AG09309 (cell line): Measurements from ENCODE around the gene MYBBP1A.
"Not testable (repeated sequence)": the region's sequence is repeated elsewhere in the genome, so short reads cannot be mapped to it uniquely, and the experiment has no call there.

ENCODE experiments used
- DNase-seq: peaks from one replicate; pipeline ENCODE4 v3.0.0-alpha.2; 2010; ENCODE audit warnings: low read depth
- H3K4me3 ChIP-seq: 2 replicates; pipeline ENCODE4 v1.5.1; 2011; ENCODE audit warnings: mild to moderate bottlenecking, low read depth, low read length, moderate library complexity; ENCODE audit not compliant: control insufficient read depth
- TF ChIP-seq, protein P1 (sequence below): IDR thresholded peaks from 2 replicates; pipeline ENCODE4 v1.5.1; 2011; ENCODE audit warnings: mild to moderate bottlenecking, low read depth, low read length, inconsistent platforms; ENCODE audit not compliant: insufficient read depth, control insufficient read depth; ENCODE audit errors: missing control alignments

The MYBBP1A gene

DNA sequence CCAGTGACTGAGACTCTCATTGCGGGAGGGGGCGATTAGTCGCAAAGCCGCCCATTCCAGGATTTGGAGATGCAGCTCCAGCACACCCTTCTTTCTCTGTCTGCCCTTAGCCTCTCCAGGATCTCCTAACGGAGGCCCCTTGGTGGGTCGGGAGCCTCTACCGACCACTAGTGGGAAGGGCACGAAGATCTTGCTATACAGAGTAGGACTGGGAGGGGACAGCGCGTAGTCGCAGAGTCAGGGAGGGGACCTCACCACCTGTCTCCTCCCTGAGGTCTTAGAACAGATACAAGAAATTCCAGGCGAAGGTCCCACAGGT lies 28.6 kb upstream of the MYBBP1A start:
- no peak for DNase-seq
- TF ChIP-seq, protein P1, sequence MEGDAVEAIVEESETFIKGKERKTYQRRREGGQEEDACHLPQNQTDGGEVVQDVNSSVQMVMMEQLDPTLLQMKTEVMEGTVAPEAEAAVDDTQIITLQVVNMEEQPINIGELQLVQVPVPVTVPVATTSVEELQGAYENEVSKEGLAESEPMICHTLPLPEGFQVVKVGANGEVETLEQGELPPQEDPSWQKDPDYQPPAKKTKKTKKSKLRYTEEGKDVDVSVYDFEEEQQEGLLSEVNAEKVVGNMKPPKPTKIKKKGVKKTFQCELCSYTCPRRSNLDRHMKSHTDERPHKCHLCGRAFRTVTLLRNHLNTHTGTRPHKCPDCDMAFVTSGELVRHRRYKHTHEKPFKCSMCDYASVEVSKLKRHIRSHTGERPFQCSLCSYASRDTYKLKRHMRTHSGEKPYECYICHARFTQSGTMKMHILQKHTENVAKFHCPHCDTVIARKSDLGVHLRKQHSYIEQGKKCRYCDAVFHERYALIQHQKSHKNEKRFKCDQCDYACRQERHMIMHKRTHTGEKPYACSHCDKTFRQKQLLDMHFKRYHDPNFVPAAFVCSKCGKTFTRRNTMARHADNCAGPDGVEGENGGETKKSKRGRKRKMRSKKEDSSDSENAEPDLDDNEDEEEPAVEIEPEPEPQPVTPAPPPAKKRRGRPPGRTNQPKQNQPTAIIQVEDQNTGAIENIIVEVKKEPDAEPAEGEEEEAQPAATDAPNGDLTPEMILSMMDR = peak; percentile 15
- H3K4me3 ChIP-seq = no peak overlapping the region

DNA sequence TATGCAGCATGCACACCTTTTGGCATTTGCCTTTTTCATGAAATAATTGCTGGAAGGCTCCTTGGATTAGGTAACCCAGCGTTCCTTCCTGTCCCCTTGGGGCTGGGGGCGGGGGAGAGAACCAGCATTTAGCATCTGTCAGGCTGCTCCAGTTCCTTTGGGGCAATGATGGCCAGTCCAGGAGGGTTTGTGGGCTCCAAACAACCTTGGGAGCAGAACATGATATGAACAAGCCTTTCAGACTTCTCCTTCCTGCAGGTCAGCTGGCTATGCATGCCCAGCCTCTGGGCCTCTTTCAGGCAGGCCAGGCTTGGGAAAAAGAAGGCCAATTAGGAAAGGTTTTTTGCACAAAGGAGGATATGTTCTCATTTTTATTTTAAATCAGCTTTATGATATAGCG lies 28.0 kb upstream of the MYBBP1A start:
- TF ChIP-seq, protein P1 = no peak
- DNase-seq = no peak
- H3K4me3 ChIP-seq = no peak overlapping the region

DNA sequence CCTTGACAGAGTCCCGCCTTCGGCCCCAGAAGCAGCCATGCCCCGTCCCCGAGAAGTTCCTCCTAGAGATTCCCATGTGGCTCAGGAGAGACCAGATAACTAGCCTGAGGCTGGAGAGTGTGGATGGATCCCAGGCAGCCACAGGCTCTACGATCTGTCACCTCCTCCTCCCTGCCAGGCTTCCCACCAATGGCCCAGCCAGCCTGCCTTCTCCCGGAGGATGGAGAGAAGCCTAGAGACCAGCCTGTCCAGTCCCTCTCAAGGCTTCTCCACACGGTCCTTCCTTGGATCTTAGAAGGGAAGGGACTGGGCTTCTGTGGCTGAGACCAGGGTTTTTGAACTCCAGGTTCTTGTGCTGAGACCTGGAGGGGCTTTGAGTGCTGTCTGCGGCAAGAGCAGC lies 27.5 kb upstream of the MYBBP1A start:
- TF ChIP-seq, protein P1 = no peak
- no peak overlapping the region for H3K4me3 ChIP-seq
- no peak for DNase-seq

DNA sequence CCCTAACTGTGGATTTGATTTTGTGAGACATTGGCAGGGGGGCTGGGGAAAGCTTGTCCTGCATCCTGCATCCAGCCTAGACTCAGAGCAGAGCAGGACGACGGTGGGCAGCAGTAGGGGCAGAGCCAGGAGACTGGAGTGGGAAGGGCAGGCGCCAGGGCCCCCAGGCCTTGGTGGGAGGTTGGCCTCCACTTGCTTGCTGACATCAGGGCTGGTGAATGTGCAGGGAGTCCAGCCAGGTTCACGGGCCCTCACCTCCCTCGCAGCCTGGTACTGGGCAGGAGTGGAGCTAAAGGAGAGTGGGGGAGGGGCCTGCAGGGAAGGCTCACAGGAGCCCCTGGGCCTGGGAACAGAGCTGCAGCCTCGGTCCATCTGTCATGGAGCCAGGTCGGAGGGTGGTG lies 26.9 kb upstream of the MYBBP1A start:
- no peak overlapping the region for H3K4me3 ChIP-seq
- DNase-seq = no peak
- TF ChIP-seq, protein P1 = no peak

GRCh38 chr17:4580291-4580690 lies 25.1 kb upstream of the MYBBP1A start:
- DNase-seq = no peak
- TF ChIP-seq, protein P1 = no peak
- H3K4me3 ChIP-seq = no peak overlapping the region

DNA sequence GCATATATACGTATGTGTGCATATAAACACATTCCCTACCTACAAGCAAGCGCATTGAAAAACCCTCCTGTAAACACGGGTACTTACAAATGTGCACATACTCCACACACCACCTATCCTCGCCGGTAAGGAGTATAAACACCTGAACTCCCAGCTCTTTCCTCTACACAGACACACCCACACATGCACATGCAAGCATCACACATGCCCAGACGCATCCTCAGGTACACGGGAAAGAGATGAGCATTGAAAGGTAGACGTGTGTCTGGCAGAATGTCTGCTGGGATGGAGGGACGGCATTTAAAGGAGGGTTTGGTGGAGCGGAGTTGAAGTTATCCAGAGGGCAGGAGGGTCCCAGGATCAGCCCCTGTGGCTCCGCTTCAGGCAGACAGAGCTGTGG lies 24.5 kb upstream of the MYBBP1A start:
- DNase-seq = no peak
- TF ChIP-seq, protein P1 = no peak
- no peak overlapping the region for H3K4me3 ChIP-seq

DNA sequence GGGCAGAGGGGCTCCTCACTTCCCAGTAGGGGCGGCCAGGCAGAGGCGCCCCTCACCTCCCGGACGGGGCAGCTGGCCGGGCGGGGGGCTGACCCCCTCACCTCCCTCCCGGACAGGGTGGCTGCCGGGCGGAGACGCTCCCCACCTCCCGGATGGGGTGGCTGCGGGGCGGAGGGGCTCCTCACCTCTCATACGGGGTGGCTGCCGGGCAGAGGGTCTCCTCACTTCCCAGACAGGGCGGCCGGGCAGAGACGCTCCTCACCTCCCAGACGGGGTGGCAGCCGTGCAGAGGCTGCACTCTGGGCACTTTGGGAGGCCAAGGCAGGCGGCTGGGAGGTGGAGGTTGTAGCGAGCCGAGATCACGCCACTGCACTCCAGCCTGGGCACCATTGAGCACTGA lies 23.2 kb upstream of the MYBBP1A start:
- DNase-seq, H3K4me3 ChIP-seq: not testable (repeated sequence)
